ENCODE results near the gene CYB561. TPM values are rescaled to one million over a fixed set of nuclear protein-coding genes. Genes with fewer than 3 reads are reported as not detected.

The CYB561 gene
- total RNA-seq, 1 experiment from 2014 or later, result 125 TPM

DNA sequence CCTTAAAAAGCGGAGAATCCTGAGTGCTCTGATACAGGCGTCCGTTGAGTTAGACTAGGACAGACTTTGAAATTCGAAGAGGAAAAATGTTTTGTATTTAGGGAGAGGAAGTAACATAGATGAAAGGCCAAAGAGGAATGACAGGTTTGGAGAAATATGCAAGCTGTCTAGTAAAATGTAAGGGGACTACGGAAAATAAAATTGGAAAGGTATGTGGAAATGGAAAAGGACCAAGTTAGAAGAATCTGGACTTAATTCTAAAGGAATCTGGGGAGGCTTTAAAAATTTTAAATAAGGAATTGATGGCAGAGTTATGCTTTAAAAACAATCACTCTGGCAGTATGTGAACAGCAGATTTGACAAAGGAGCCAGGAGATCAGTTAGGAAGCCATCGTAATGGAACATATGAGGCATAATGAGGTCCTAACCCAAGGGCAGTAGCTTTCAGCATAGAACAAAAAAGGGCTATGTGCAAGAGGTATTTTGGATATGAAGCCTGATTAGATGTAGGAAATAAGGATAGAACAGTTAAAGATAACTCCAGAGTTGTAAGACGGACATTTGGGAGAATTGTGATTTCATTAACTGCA, 38.3 kb downstream of the CYB561 start:
- Histone ChIP-seq H3K27me3 (ENCODE audit: low read length) (no peaks in the 10 kb centered on the region), H3K4me1 (ENCODE audit: insufficient read depth, low read length) (peaks cover 11% of the 10 kb centered on the region), H3K4me2 (ENCODE audit: low read length) (no peak overlapping the region), H3K4me3 (ENCODE audit: low read length) (no peak overlapping the region), H3K9me3 (ENCODE audit: low read length) (no peaks in the 10 kb centered on the region), H3K79me2 (ENCODE audit: low read length) (no peaks in the 10 kb centered on the region), H3K36me3 (ENCODE audit: low read depth, low read length) (peaks cover 11% of the 10 kb centered on the region; the same call in 1 of the 2 replicates), H3F3A (ENCODE audit: low read length, unreplicated experiment) (peaks cover 4% of the 10 kb centered on the region), H2AFZ (ENCODE audit: low read length) (no peak overlapping the region), H3K9me2 (replicated peaks; ENCODE audit: low read length) (no peaks in the 10 kb centered on the region), H3K27ac (ENCODE audit: low read length) (no peak overlapping the region), H3K9ac (ENCODE audit: low read length) (no peak overlapping the region), H4K20me1 (ENCODE audit: low read length) (no peaks in the 10 kb centered on the region)
- CTCF ChIA-PET, result no interaction called here
- POLR2A ChIA-PET (ENCODE audit: unreplicated experiment), result no interaction called here
- DNase-seq (no peak), ATAC-seq (no peak)
- no peak for TF ChIP-seq CTCF (conservative IDR thresholded peaks at IDR 0.05; ENCODE audit: low read depth, low read length)
- no peak for TF ChIP-seq EZH2phosphoT487 (IDR thresholded peaks at IDR 0.05; ENCODE audit: borderline replicate concordance, low read length)
- TF ChIP-seq EZH2 (IDR thresholded peaks at IDR 0.05; ENCODE audit: low read length, unreplicated experiment), result no peak
- no TSS peak for BruUV-seq (replicated peaks)
- intact Hi-C loops (cut with micrococcal nuclease), result loop anchor here (2.0 to 10.0 kb wide), 3 partner anchors 133 to 437 kb away; no protein-coding TSS in a partner anchor

DNA sequence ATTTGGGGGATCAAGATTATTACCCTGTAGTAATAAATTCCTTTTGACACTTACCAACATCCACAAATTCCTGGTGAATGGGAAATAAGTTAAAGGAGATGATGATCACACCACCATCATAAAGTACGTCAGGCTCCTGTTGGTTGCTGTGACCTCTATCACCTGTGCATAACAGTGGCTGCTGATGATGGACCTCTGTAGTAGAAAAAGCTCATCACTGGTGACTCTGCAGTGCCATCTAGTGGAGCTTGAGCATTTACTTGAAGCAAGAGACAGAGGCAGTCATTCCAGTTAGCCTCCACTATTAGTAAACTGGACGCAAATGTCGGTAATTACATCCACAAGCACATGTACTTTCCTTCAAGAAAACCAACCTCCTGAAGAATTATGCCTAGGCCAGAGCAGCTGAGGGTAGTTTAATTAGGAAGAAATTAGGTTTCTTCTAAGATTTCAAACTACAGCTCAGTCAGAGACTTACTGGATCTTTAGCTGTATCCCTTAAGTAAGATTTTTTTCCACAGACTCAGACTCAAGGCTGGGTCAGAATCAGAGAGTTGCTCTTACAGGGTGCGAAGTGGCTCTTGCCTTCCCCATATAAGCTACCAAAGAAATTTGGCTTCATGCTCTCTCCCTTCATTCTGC, 39.3 kb downstream of the CYB561 start:
- Histone ChIP-seq H3K9ac (ENCODE audit: low read length) (no peak overlapping the region), H3K9me2 (replicated peaks; ENCODE audit: low read length) (no peaks in the 10 kb centered on the region), H4K20me1 (ENCODE audit: low read length) (no peaks in the 10 kb centered on the region), H3K36me3 (ENCODE audit: low read depth, low read length) (peaks cover 11% of the 10 kb centered on the region; the same call in 1 of the 2 replicates), H3K27me3 (ENCODE audit: low read length) (no peaks in the 10 kb centered on the region), H3F3A (ENCODE audit: low read length, unreplicated experiment) (peaks cover 4% of the 10 kb centered on the region), H3K79me2 (ENCODE audit: low read length) (no peaks in the 10 kb centered on the region), H3K4me3 (ENCODE audit: low read length) (no peak overlapping the region), H3K4me1 (ENCODE audit: insufficient read depth, low read length) (peaks cover 11% of the 10 kb centered on the region), H2AFZ (ENCODE audit: low read length) (no peak overlapping the region), H3K9me3 (ENCODE audit: low read length) (no peaks in the 10 kb centered on the region), H3K27ac (ENCODE audit: low read length) (no peak overlapping the region), H3K4me2 (ENCODE audit: low read length) (no peak overlapping the region)
- DNase-seq (peak; percentile 97), ATAC-seq (peak; percentile 92)
- no TSS peak for BruUV-seq (replicated peaks)
- POLR2A ChIA-PET (ENCODE audit: unreplicated experiment), result no interaction called here
- TF ChIP-seq CTCF (conservative IDR thresholded peaks at IDR 0.05; ENCODE audit: low read depth, low read length), result peak; percentile 98
- TF ChIP-seq EZH2 (IDR thresholded peaks at IDR 0.05; ENCODE audit: low read length, unreplicated experiment), result no peak
- no peak for TF ChIP-seq EZH2phosphoT487 (IDR thresholded peaks at IDR 0.05; ENCODE audit: borderline replicate concordance, low read length)
- intact Hi-C loops (cut with micrococcal nuclease), result loop anchor here (1.0 to 10.0 kb wide), 8 partner anchors 132 to 735 kb away; no protein-coding TSS in a partner anchor
- CTCF ChIA-PET, result interaction anchor here (0.6 to 2.1 kb wide), 10 partner anchors 19 to 1018 kb away, joined by 3 to 38 read pairs (median 4); no protein-coding TSS in a partner anchor
